ENCODE results near the gene NHLH2. TPM values are rescaled to one million over a fixed set of nuclear protein-coding genes. Genes with fewer than 3 reads are reported as not detected.

Gene NHLH2
- polyA plus RNA-seq, 1 donor from 2014 or later: 0.31 TPM

DNA sequence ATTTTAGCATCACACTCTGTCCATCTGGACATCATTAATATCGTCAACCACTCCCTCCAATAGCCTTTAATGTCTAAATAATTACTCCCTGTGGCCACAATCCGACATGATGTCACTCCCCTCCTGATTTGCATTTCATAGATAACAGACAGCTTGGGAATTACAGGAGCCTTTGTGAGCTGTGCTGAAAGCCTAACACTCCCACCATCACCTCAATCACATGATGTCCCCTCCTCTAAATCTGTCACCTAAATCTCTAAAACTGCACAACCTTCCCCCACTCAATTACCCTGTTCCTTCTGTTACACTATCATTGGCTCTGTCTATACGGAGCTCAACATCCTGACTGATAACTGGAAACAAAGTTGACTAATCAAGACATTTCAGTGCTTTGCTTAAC lies 14.3 kb downstream of the NHLH2 start:
- Histone ChIP-seq H3F3A (ENCODE audit: insufficient read depth, low read length, poor library complexity, severe bottlenecking) (no peaks in the 10 kb centered on the region), H3K79me2 (replicated peaks; ENCODE audit: insufficient read depth, low read length) (no peaks in the 10 kb centered on the region), H3K9ac (ENCODE audit: low read length) (no peak overlapping the region), H3K9me3 (ENCODE audit: low read length) (no peaks in the 10 kb centered on the region), H3K9me2 (ENCODE audit: insufficient read depth, low read length) (no peaks in the 10 kb centered on the region), H3K27ac (ENCODE audit: low read length) (no peak overlapping the region), H3K27me3 (ENCODE audit: insufficient read depth, low read depth, low read length) (no peaks in the 10 kb centered on the region), H3K4me2 (ENCODE audit: low read length) (no peak overlapping the region), H2AFZ (ENCODE audit: low read depth, low read length) (no peak overlapping the region), H3K36me3 (ENCODE audit: insufficient read depth, low read length) (no peaks in the 10 kb centered on the region), H3K4me3 (ENCODE audit: low read length) (no peak overlapping the region), H4K20me1 (ENCODE audit: insufficient read depth) (no peaks in the 10 kb centered on the region)
- TF ChIP-seq RAD21 (conservative IDR thresholded peaks at IDR 0.05): no peak
- TF ChIP-seq POLR2AphosphoS5 (IDR thresholded peaks at IDR 0.05): no peak
- TF ChIP-seq TAF1 (IDR thresholded peaks at IDR 0.05; ENCODE audit: low read depth): no peak
- no peak for TF ChIP-seq EP300 (conservative IDR thresholded peaks at IDR 0.05; ENCODE audit: poor library complexity, severe bottlenecking)
- TF ChIP-seq, protein P1, sequence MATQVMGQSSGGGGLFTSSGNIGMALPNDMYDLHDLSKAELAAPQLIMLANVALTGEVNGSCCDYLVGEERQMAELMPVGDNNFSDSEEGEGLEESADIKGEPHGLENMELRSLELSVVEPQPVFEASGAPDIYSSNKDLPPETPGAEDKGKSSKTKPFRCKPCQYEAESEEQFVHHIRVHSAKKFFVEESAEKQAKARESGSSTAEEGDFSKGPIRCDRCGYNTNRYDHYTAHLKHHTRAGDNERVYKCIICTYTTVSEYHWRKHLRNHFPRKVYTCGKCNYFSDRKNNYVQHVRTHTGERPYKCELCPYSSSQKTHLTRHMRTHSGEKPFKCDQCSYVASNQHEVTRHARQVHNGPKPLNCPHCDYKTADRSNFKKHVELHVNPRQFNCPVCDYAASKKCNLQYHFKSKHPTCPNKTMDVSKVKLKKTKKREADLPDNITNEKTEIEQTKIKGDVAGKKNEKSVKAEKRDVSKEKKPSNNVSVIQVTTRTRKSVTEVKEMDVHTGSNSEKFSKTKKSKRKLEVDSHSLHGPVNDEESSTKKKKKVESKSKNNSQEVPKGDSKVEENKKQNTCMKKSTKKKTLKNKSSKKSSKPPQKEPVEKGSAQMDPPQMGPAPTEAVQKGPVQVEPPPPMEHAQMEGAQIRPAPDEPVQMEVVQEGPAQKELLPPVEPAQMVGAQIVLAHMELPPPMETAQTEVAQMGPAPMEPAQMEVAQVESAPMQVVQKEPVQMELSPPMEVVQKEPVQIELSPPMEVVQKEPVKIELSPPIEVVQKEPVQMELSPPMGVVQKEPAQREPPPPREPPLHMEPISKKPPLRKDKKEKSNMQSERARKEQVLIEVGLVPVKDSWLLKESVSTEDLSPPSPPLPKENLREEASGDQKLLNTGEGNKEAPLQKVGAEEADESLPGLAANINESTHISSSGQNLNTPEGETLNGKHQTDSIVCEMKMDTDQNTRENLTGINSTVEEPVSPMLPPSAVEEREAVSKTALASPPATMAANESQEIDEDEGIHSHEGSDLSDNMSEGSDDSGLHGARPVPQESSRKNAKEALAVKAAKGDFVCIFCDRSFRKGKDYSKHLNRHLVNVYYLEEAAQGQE (IDR thresholded peaks at IDR 0.05; ENCODE audit: borderline replicate concordance): no peak
- TF ChIP-seq, protein P2, sequence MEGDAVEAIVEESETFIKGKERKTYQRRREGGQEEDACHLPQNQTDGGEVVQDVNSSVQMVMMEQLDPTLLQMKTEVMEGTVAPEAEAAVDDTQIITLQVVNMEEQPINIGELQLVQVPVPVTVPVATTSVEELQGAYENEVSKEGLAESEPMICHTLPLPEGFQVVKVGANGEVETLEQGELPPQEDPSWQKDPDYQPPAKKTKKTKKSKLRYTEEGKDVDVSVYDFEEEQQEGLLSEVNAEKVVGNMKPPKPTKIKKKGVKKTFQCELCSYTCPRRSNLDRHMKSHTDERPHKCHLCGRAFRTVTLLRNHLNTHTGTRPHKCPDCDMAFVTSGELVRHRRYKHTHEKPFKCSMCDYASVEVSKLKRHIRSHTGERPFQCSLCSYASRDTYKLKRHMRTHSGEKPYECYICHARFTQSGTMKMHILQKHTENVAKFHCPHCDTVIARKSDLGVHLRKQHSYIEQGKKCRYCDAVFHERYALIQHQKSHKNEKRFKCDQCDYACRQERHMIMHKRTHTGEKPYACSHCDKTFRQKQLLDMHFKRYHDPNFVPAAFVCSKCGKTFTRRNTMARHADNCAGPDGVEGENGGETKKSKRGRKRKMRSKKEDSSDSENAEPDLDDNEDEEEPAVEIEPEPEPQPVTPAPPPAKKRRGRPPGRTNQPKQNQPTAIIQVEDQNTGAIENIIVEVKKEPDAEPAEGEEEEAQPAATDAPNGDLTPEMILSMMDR (IDR thresholded peaks at IDR 0.05; ENCODE audit: poor library complexity, severe bottlenecking): no peak
- TF ChIP-seq EZH2 (IDR thresholded peaks at IDR 0.05; ENCODE audit: borderline replicate concordance, insufficient read depth, low read length, poor library complexity, severe bottlenecking): no peak
- TF ChIP-seq MXI1 (conservative IDR thresholded peaks at IDR 0.05; ENCODE audit: poor library complexity, severe bottlenecking): no peak
- no peak for TF ChIP-seq SMC3 (conservative IDR thresholded peaks at IDR 0.05; ENCODE audit: poor library complexity)

DNA sequence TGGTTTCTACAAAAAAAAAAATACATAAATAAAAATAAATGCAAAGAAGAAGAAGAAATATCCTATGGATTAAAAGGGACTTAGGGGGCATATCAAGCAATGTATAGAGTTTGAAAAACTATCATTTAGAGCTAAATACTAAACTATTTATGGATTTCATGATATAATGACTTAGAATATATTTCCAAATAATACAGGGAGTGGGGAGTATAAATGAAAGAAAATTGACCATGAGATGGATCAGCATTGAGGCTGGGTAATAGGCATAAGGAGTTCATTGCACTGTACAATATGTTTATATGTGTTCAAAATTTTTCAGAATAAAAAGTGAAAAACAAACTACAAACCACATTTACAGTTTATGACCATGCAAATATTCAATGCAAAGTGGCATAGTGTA lies 18.8 kb downstream of the NHLH2 start:
- Histone ChIP-seq H3K4me3 (ENCODE audit: low read length) (no peak overlapping the region), H3K27ac (ENCODE audit: low read length) (no peak overlapping the region), H3F3A (ENCODE audit: insufficient read depth, low read length, poor library complexity, severe bottlenecking) (no peaks in the 10 kb centered on the region), H2AFZ (ENCODE audit: low read depth, low read length) (no peak overlapping the region), H3K4me2 (ENCODE audit: low read length) (no peak overlapping the region), H3K9ac (ENCODE audit: low read length) (no peak overlapping the region), H3K79me2 (replicated peaks; ENCODE audit: insufficient read depth, low read length) (no peaks in the 10 kb centered on the region), H3K9me2 (ENCODE audit: insufficient read depth, low read length) (no peaks in the 10 kb centered on the region), H3K27me3 (ENCODE audit: insufficient read depth, low read depth, low read length) (no peaks in the 10 kb centered on the region), H3K9me3 (ENCODE audit: low read length) (no peaks in the 10 kb centered on the region), H4K20me1 (ENCODE audit: insufficient read depth) (no peaks in the 10 kb centered on the region), H3K36me3 (ENCODE audit: insufficient read depth, low read length) (no peaks in the 10 kb centered on the region)
- TF ChIP-seq EZH2 (IDR thresholded peaks at IDR 0.05; ENCODE audit: borderline replicate concordance, insufficient read depth, low read length, poor library complexity, severe bottlenecking) (no peak), SMC3 (conservative IDR thresholded peaks at IDR 0.05; ENCODE audit: poor library complexity) (no peak), MXI1 (conservative IDR thresholded peaks at IDR 0.05; ENCODE audit: poor library complexity, severe bottlenecking) (no peak), EP300 (conservative IDR thresholded peaks at IDR 0.05; ENCODE audit: poor library complexity, severe bottlenecking) (no peak), TAF1 (IDR thresholded peaks at IDR 0.05; ENCODE audit: low read depth) (no peak), POLR2AphosphoS5 (IDR thresholded peaks at IDR 0.05) (no peak)
- TF ChIP-seq, protein P1 (IDR thresholded peaks at IDR 0.05; ENCODE audit: borderline replicate concordance): no peak
- TF ChIP-seq, protein P2 (IDR thresholded peaks at IDR 0.05; ENCODE audit: poor library complexity, severe bottlenecking): no peak

All from neural cell (in vitro differentiated cells).